Measurements from ENCODE around the gene NTRK3. TPM values are rescaled to one million over a fixed set of nuclear protein-coding genes. Genes with fewer than 3 reads are reported as not detected.

Gene NTRK3
- total RNA-seq, 1 donor from 2014 or later, result 3.5 TPM

DNA sequence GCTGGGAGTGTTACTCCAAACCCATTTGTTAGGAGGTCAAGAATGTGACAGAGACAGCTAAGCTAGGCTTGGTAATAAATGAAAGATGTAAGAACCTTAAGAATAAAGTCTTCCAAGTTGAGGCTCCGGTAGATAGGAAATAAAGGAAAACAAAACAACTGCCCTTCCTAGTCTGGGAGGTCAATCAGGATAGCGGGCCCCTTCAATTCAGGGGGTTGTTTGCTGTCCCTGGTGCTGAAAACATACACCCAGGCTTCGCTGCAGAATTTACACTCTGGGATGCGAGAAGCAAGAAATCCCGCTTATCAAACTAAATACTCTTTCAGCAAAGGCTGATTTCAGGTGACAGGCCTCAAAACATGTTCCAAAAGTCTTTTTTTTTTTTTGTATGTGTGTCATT, 393.4 kb downstream of the NTRK3 start:
- Histone ChIP-seq H3K9me3 (no peaks in the 10 kb centered on the region), H3K27me3 (ENCODE audit: low read depth) (peaks cover 3% of the 10 kb centered on the region), H3K36me3 (no peaks in the 10 kb centered on the region), H3K4me3 (no peak overlapping the region), H3K27ac (no peak overlapping the region), H3K4me1 (no peaks in the 10 kb centered on the region)
- intact Hi-C loops (cut with DNase I), result no loop called here
- no peak for ATAC-seq
- no peak for DNase-seq
- no peak for TF ChIP-seq CTCF (IDR thresholded peaks at IDR 0.05)

GRCh38 chr15:87860743-87861142, 395.8 kb downstream of the NTRK3 start:
- peaks cover under 1% of the 10 kb centered on the region for H3K27me3 ChIP-seq (ENCODE audit: low read depth)
- DNase-seq (no peak), ATAC-seq (no peak)
- no peak for TF ChIP-seq CTCF (IDR thresholded peaks at IDR 0.05)
- intact Hi-C loops (cut with DNase I), result no loop called here
- H3K4me1 ChIP-seq, result no peaks in the 10 kb centered on the region
- H3K27ac ChIP-seq, result no peak overlapping the region
- H3K4me3 ChIP-seq, result no peak overlapping the region
- H3K36me3 ChIP-seq, result no peaks in the 10 kb centered on the region
- H3K9me3 ChIP-seq, result no peaks in the 10 kb centered on the region

GRCh38 chr15:87858651-87859050, 397.9 kb downstream of the NTRK3 start:
- H3K27me3 ChIP-seq (ENCODE audit: low read depth), result no peaks in the 10 kb centered on the region
- H3K4me1 ChIP-seq, result no peaks in the 10 kb centered on the region
- no peak overlapping the region for H3K4me3 ChIP-seq
- ATAC-seq, result no peak
- no peak for TF ChIP-seq CTCF (IDR thresholded peaks at IDR 0.05)
- DNase-seq, result no peak
- no peaks in the 10 kb centered on the region for H3K9me3 ChIP-seq
- no peak overlapping the region for H3K27ac ChIP-seq
- no peaks in the 10 kb centered on the region for H3K36me3 ChIP-seq
- intact Hi-C loops (cut with DNase I), result no loop called here

- no peaks in the 10 kb centered on the region for H3K36me3 ChIP-seq
- no peaks in the 10 kb centered on the region for H3K27me3 ChIP-seq (ENCODE audit: low read depth)
- ATAC-seq (no peak), DNase-seq (no peak)
- no peak overlapping the region for H3K27ac ChIP-seq
- H3K9me3 ChIP-seq, result no peaks in the 10 kb centered on the region
- no peak overlapping the region for H3K4me3 ChIP-seq
- intact Hi-C loops (cut with DNase I), result no loop called here
- H3K4me1 ChIP-seq, result no peaks in the 10 kb centered on the region
- TF ChIP-seq CTCF (IDR thresholded peaks at IDR 0.05), result no peak
Measured at GRCh38 chr15:87851497-87851896, 405.0 kb downstream of the NTRK3 start.

DNA sequence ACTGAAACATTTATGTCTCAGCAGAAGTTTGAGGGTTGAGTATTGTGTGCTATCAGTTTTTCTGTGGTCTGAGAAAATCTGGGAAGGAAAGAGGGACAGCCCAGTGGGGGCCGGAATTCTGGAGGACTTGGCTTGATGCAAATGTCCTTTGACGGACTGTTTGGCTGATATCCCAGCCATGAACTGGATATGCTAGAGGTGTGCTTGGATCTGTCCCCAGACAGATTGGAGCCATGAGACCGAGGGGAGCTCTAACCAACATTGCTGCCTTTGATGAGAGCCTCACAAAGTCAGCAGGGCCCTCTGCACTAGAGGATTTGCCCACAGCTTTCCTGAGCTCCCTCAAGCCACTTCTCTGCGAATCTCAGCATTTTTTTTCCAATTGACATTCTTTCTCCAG, 405.6 kb downstream of the NTRK3 start:
- Histone ChIP-seq H3K27me3 (ENCODE audit: low read depth) (no peaks in the 10 kb centered on the region), H3K4me1 (no peaks in the 10 kb centered on the region), H3K9me3 (no peaks in the 10 kb centered on the region), H3K27ac (no peak overlapping the region), H3K36me3 (no peaks in the 10 kb centered on the region), H3K4me3 (no peak overlapping the region)
- ATAC-seq, result no peak
- DNase-seq, result no peak
- no peak for TF ChIP-seq CTCF (IDR thresholded peaks at IDR 0.05)
- intact Hi-C loops (cut with DNase I), result no loop called here

DNA sequence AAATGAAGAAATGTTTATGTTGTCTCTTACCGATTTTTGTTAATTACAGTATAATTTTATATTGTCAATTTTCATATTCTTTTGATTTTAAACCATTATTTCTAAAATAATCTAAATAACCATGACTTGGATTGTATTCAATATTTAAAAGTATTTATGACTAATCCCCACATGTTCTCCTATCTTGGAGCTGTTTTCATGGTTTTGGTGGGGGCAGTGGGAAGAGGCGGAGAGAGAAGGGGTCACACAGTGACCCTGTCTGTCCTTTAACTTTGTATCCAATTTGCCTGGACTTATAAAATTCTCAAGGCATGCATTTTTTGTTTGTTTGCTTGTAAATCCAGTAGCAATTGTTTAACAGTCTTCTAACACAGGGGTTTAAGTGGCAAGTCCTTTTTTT, 407.4 kb downstream of the NTRK3 start:
- H3K9me3 ChIP-seq, result no peaks in the 10 kb centered on the region
- no peaks in the 10 kb centered on the region for H3K27me3 ChIP-seq (ENCODE audit: low read depth)
- no peak overlapping the region for H3K4me3 ChIP-seq
- DNase-seq (no peak), ATAC-seq (no peak)
- no peak for TF ChIP-seq CTCF (IDR thresholded peaks at IDR 0.05)
- no peaks in the 10 kb centered on the region for H3K4me1 ChIP-seq
- intact Hi-C loops (cut with DNase I), result no loop called here
- no peak overlapping the region for H3K27ac ChIP-seq
- H3K36me3 ChIP-seq, result no peaks in the 10 kb centered on the region

Measured in lower lobe of right lung (tissue), 2 donors.